Anterior cingulate cortex (tissue), 58 donors: ENCODE results near the gene CEP170.

ENCODE experiments used
- DNase-seq, 58 donors: peaks; one replicate each; lab custom pipeline; 2025; lab: John Stamatoyannopoulos, UW

The CEP170 gene

DNA sequence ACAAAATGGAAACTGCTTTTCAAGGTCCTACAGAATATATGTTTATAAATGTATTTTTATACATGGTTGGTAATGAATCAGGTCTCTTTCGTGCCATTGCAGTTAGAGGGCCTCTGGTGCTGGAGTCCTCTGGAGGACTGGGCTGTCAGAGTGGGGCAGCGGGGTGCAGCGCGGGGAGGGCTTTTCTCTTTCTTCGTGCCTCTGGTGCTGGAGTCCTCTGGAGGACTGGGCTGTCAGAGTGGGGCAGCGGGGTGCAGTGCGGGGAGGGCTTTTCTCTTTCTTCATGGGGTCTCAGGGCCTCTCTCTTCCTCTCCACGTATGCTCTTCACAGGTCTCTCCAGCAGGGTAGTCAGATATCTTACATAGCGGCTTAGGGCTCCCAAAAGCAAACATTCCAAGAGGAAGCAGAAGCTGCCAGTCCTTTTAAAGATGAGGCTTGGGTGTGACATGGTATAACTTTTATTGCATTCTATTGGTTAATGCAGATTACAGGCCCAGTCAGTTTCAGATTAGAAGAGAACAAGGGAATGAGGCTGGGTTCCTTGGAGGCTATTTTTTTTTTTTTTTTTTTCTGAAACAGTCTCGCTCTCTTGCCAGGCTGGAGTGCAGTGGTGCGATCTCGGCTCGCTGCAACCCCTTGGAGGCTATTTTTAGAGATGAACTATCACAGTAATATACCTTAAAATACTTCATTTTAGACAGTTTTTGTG lies 13.8 kb upstream of the CEP170 start:
- DNase-seq = peak in 2 of 58 donors; percentile 8 to 17

DNA sequence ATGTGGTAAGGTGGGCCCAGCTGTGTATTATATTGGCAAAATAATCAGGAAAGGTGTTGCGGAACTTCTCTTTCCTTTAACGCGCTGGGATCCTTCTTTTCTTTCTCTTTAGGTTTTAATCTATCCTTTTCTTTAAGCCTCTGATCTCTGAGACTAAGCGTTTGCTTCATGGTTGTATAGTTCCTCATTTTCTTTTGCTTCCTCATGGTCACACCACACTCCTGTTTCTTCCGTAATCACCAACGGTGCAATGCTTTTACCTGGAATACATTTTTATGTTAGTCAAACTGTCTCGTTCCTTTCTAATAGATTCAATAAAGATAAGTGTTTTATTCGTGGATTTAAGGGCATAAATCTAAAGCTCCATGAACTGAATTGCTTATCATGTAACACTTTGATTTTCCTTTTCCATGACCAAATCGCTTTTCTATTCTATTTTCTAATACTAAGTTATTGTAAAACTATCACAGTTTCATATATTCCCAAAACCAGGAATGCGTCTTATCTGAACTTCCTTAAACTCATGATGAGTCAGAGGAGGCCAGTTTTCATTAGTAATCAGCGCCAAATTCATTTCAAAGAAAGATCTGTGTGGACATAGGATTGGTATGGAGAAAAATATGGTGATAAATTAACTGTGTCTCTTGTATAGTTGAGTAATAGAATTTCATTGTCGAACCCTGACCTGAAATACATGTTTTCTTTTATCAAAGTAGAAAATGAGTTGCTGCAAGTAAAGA lies 13.0 kb upstream of the CEP170 start:
- DNase-seq = no peak

DNA sequence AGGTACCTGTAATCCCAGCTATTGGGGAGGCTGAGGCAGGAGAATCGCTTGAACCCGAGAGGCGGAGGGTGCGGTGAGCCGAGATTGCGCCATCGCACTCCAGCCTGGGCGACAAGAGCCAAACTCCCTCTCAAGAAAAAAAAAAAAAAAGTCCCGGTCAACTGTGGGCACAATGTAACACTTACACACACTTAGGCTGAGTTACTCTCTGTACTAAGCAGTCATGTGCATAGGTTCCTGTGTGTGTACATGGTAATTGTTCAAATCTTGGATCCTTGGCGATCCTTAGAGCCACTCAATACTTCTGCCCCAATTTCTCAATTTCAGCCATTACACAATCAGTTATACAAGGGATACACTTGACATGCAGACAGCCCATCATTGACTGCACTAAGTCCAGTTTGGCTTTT lies 12.4 kb upstream of the CEP170 start:
- no peak for DNase-seq

DNA sequence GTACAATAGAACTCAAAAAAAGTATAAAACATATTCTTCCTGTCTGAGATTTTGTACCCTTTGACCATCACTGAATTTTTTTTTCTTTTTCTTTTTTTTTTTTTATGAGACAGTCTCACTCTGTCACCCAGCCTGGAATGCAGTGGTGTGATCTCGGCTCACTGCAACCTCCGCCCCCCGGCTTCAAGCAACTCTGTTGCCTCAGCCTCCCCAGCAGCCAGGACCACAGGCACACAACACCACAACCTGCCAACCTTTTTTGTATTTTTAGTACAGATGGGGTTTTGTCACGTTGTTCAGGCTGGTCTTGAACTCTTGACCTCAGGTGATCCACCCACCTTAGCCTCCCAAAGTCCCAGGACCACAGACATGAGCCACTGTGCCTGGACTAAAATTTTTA lies 11.2 kb upstream of the CEP170 start:
- no peak for DNase-seq

- peak in 1 of 58 donors; percentile 14 for DNase-seq
Measured at GRCh38 chr1:243264717-243265116, 9.6 kb upstream of the CEP170 start.

- no peak for DNase-seq
Measured at GRCh38 chr1:243261390-243261789, 6.3 kb upstream of the CEP170 start.

DNA sequence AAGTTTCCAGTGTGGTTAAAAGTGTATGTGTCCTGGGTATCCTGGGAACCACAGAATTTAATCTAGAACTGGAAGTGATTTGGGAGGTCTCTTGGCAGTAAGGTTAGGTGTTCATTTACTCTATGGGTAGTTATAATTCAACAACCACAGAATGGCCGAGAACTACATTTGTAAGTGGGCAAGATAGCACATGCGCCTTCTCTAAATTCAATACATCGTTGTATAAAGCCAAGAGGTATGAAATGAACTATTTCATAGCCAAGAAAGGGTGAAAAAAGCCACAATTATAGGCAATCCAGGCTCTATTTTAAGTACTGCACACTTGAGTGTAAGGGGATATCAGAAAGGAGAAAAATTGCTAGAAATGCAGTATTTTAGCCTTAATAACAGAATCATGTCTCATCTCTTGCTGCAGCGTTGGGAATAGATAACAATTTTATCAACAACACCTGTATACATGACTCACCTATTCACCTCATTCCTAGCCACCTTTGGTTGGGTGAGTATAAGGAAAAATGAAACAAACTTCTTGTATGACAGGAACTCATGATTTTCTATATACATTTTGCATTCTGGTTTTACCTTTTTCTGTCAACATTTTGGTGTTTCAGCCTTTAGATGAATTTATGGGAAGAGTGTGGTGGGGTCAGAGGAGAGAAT lies 5.3 kb upstream of the CEP170 start:
- no peak for DNase-seq

DNA sequence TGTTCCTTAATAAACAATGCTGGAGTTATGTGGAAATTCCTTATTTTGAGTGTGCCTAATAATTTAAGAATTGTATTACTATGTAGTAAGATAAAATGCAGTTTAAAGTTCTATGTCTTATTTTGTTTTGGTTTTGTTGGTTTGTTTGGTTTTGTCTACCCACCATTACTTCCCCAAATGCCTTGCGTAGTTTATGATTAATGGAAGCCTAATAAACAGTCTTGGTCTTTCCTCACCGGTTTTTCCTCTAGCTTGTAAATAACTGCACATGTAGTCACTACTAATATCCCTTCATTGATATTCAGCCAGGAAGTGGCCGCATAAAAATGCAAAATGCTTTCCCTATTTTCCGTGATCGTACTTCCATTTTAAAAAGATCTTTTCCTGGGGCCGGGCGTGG lies 3.6 kb upstream of the CEP170 start:
- DNase-seq = no peak

GRCh38 chr1:243257189-243257588 lies 2.1 kb upstream of the CEP170 start:
- DNase-seq = no peak

- no peak for DNase-seq
Measured at GRCh38 chr1:243256590-243256989, 1.5 kb upstream of the CEP170 start.

- peak; percentile 82 to 100 (median 98) for DNase-seq
Measured at GRCh38 chr1:243255791-243256512, 871 bp upstream of the CEP170 start, which contains the start of gene SDCCAG8. TSS of gene SDCCAG8 (plus strand) at chr1:243256041. CDS start at chr1:243256174, 133 bp downstream.

GRCh38 chr1:243254233-243254926 lies 701 bp downstream of the CEP170 start:
- DNase-seq = peak in 55 of 58 donors; percentile 2 to 80 (median 63)

GRCh38 chr1:243253926-243254232 lies 1.2 kb downstream of the CEP170 start:
- peak in 1 of 58 donors; percentile 62 for DNase-seq

- no peak for DNase-seq
Measured at GRCh38 chr1:243253211-243253925, 1.7 kb downstream of the CEP170 start.

DNA sequence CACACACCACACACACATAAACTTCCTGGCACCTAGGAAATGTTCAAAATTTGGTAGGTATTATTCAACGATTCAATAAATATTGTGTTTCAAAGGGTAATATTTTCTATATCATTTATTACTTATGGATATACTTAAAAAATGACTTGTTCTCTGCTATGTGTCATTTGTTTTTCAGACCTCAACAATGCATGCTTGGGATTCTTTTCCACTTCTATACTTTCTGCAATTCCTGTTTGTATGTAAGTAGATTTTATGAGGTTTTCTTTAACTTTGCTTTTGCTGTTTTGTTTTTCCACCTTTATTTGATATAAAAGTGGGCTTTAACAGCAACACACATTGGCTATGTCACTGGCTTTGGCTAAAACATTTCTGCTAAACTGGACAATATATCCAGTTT lies 3.5 kb downstream of the CEP170 start:
- DNase-seq = no peak

DNA sequence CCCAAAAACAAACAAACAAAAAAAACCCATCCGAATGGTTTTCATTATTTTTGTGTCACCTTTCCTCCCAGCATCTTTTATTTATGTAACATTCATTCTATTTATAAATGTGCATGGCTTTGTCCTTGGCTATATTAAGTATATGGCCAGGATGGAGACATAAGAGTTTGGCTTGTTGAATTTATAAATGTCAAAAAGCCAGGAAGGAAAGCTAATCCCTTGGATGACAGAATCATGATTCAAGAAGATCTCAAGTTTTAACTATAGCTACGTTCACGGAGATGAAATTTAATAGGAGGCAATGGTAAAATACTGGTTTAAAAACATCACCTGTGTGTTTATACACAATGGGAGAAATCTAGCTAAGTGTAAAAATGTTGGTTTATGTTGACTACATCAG lies 5.0 kb downstream of the CEP170 start:
- DNase-seq = no peak

GRCh38 chr1:243249214-243249613 lies 5.9 kb downstream of the CEP170 start:
- no peak for DNase-seq

- DNase-seq = no peak
Measured at GRCh38 chr1:243247901-243248300, 7.2 kb downstream of the CEP170 start.

DNA sequence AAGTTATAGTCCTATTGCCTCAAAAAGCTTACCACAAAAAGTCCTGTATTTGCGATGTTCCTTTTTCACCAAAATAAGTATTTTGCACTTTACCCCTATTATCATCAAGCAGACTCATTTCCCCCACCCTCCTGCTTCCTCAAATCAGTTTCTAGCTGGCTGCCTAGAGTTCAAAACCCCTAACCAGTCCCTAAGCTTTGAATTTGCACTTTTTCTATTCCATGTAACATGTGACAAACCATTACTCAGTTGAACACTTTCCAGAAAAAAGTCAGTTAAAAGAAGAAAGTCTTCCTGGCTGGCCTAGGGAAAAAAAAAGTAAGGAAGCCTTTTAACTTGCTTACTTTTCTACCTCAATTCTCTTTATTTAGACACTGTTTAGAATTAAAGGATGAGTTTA lies 8.2 kb downstream of the CEP170 start:
- no peak for DNase-seq

DNA sequence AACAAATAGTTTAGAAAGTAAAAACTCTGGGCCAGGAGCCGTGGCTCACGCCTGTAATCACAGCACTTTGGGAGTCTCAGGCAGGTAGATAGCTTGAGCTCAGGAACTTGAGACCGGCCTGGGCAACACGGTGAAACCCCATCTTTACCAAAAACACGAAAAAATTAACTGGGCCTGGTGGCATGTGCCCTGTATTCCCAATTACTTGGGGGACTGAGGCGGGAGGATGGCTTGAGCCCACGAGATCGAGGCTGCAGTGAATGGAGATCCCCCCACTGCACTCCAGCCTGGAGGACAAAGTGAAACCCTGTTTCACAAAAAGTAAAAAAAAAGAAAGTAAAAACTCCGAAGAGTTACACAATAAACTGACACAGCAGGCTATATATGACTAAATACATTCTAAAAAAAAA lies 10.6 kb downstream of the CEP170 start:
- no peak for DNase-seq
